HCT116 (cell line): Measurements from ENCODE around the gene THSD7A. TPM values are rescaled to one million over a fixed set of nuclear protein-coding genes. Genes with fewer than 3 reads are reported as not detected.

ENCODE experiments used
- ATAC-seq: fragments of 200-7000 bp; cut with Tn5 transposase; 2 replicates; pipeline ENCODE4 v1.9.1; 2020; ENCODE audit warnings: mild to moderate bottlenecking, moderate library complexity
- BruUV-seq: library from RNA; stranded (reverse); fragments of 400-500 nt; replicated peaks from 2 replicates; lab custom pipeline; 2021; lab: Mats Ljungman, UMichigan
- CTCF ChIA-PET: fragments of 300-600 bp; sonication (Branson Sonifier 250); formaldehyde crosslinking; loops from one replicate; lab custom pipeline; 2021; ENCODE audit warnings: antibody characterized with exemption; lab: Charles Lee
- POLR2A ChIA-PET: fragments of 300-600, 350-600 bp; sonication (Branson Sonifier 250); formaldehyde crosslinking; loops from one replicate; lab custom pipeline; 2021; ENCODE audit warnings: antibody characterized with exemption; lab: Charles Lee
- RAD21 ChIA-PET, 2 experiments: fragments of 300-600 bp; sonication (Branson Sonifier 250); formaldehyde crosslinking; loops; one replicate each; lab custom pipeline; 2023; ENCODE audit warnings: low total read pairs in 2 of 2; ENCODE audit not compliant: uncharacterized antibody in 2 of 2, unreplicated experiment in 2 of 2, low non-redundant PET in 1 of 2; lab: Charles Lee
- DNase-seq: peaks from one replicate; pipeline ENCODE4 v3.0.0-alpha.2; 2010; ENCODE audit warnings: low read depth, low spot score
- H2AFZ ChIP-seq: fragments of 200-600 bp; shearing (Covaris generic), sonication (generic); 2 replicates; pipeline ENCODE4 v1.6.1; 2017; ENCODE audit warnings: low read depth, mixed run types, mixed read lengths, antibody characterized with exemption, low read length; ENCODE audit not compliant: poor library complexity, severe bottlenecking
- H3K27ac ChIP-seq: 2 replicates; pipeline ENCODE4 v1.5.1; 2012; ENCODE audit warnings: low read depth, low read length
- H3K27me3 ChIP-seq: fragments of 200-600 bp; sonication (generic); 2 replicates; pipeline ENCODE4 v1.6.1; 2016; ENCODE audit warnings: mixed run types, low read length, mixed read lengths; ENCODE audit not compliant: insufficient read depth
- H3K36me3 ChIP-seq, 2 experiments: fragments of 200-500 bp in 1 of 2; fragments of 200-600 bp in 1 of 2; sonication (Bioruptor generic) in 1 of 2; sonication (generic) in 1 of 2; 2 replicates each; pipeline versions ENCODE4 v1.5.1 to v1.6.1; 2014 to 2016; ENCODE audit warnings: low read length in 2 of 2, inconsistent platforms in 1 of 2, mixed read lengths in 1 of 2, mixed run types in 1 of 2; ENCODE audit not compliant: insufficient read depth in 2 of 2, control insufficient read depth in 1 of 2
- H3K4me1 ChIP-seq, 2 experiments: fragments of 200-600 bp in 1 of 2; sonication (generic) in 1 of 2; 2 replicates each; pipeline versions ENCODE4 v1.5.1 to v1.6.1; 2012 to 2017; ENCODE audit warnings: low read length in 2 of 2, inconsistent platforms in 1 of 2, mild to moderate bottlenecking in 1 of 2, mixed read lengths in 1 of 2, mixed run types in 1 of 2, moderate library complexity in 1 of 2; ENCODE audit not compliant: insufficient read depth in 2 of 2, control insufficient read depth in 1 of 2
- H3K4me2 ChIP-seq: fragments of 200-600 bp; sonication (generic); 2 replicates; pipeline ENCODE4 v1.6.1; 2017; ENCODE audit warnings: mixed run types, low read length, mixed read lengths
- H3K4me3 ChIP-seq, 2 experiments: fragments of 200-600 bp in 1 of 2; sonication (generic) in 1 of 2; replicated peaks in 1 of 2; 2 replicates each; pipeline ENCODE4 v1.5.1; 2011 to 2016; ENCODE audit warnings: low read length in 2 of 2, control low read depth in 1 of 2, low read depth in 1 of 2, mild to moderate bottlenecking in 1 of 2, mixed read lengths in 1 of 2, mixed run types in 1 of 2
- H3K79me2 ChIP-seq: fragments of 200-600 bp; sonication (generic); 2 replicates; pipeline ENCODE4 v1.6.1; 2017; ENCODE audit warnings: mild to moderate bottlenecking, mixed run types, low read length, moderate library complexity, mixed read lengths; ENCODE audit not compliant: insufficient read depth
- H3K9ac ChIP-seq: fragments of 200-600 bp; sonication (generic); 2 replicates; pipeline ENCODE4 v1.6.1; 2016; ENCODE audit warnings: low read length, mixed read lengths
- H3K9me2 ChIP-seq: fragments of 200-600 bp; sonication (generic), shearing (Covaris generic); 2 replicates; pipeline ENCODE4 v1.6.1; 2017; ENCODE audit warnings: mixed run types, mild to moderate bottlenecking, moderate library complexity; ENCODE audit not compliant: insufficient read depth
- H3K9me3 ChIP-seq, 2 experiments: fragments of 200-500 bp in 1 of 2; fragments of 200-600 bp in 1 of 2; sonication (Bioruptor generic) in 1 of 2; sonication (generic) in 1 of 2; 2 replicates each; pipeline ENCODE4 v1.6.1; 2014 to 2017; ENCODE audit warnings: low read length in 2 of 2, mixed read lengths in 2 of 2, inconsistent platforms in 1 of 2, low read depth in 1 of 2, mild to moderate bottlenecking in 1 of 2, mixed run types in 1 of 2, moderate library complexity in 1 of 2; ENCODE audit not compliant: control insufficient read depth in 1 of 2, insufficient read depth in 1 of 2
- H4K20me1 ChIP-seq: fragments of 200-600 bp; sonication (generic), shearing (Covaris generic); 2 replicates; pipeline ENCODE4 v1.6.1; 2017; ENCODE audit warnings: mixed run types, mild to moderate bottlenecking, moderate library complexity; ENCODE audit not compliant: insufficient read depth
- EGR1 ChIP-seq: IDR thresholded peaks from 2 replicates; pipeline ENCODE4 v1.6.1; 2012; ENCODE audit warnings: low read depth
- REST ChIP-seq: IDR thresholded peaks from 2 replicates; pipeline ENCODE4 v1.6.1; 2012; ENCODE audit warnings: low read depth
- SIN3A ChIP-seq: IDR thresholded peaks from 2 replicates; pipeline ENCODE4 v1.6.1; 2012; ENCODE audit warnings: low read depth
- intact Hi-C: fragments of 100-400 bp; cut with micrococcal nuclease; formaldehyde crosslinking; loops from 2 replicates; pipeline ENCODE4 v1.10.0; 2022
- total RNA-seq: library from RNA; stranded (reverse); gene quantifications from one replicate; pipeline ENCODE4 v1.2.1, GENCODE V29; 2021; ENCODE audit not compliant: unreplicated experiment

The THSD7A gene
- total RNA-seq, 1 experiment from 2014 or later = 0.05 TPM

- no TSS peak for BruUV-seq
- no peak for ATAC-seq
These were observed 89.0 kb downstream of the THSD7A start for GRCh38 chr7:11743016-11743415.

GRCh38 chr7:11742496-11742895 is 89.5 kb downstream of the THSD7A start:
- 0 out of 2 replicates have a peak, but pooled peaks have one; percentile 20 for ATAC-seq
- no TSS peak for BruUV-seq
- Histone ChIP-seq H3K9me3 (no peaks in the 10 kb centered on the region), H3K27ac (no peak overlapping the region), H4K20me1 (no peaks in the 10 kb centered on the region), H3K4me3 (no peak overlapping the region), H3K4me2 (no peak overlapping the region), H3K4me1 (no peaks in the 10 kb centered on the region)
- ChIA-PET CTCF (no interaction called here), RAD21 (no interaction called here), POLR2A (no interaction called here)
- intact Hi-C loops = no loop called here
- peak; percentile 7 for DNase-seq
- TF ChIP-seq REST (no peak), SIN3A (no peak)
- TF ChIP-seq, all 23 proteins: peak for 0
- no peak overlapping the region for H3K9ac ChIP-seq
- no peaks in the 10 kb centered on the region for H3K27me3 ChIP-seq
- H3K9me2 ChIP-seq = no peaks in the 10 kb centered on the region
- H3K36me3 ChIP-seq = no peaks in the 10 kb centered on the region
- H2AFZ ChIP-seq = no peak overlapping the region
- no peaks in the 10 kb centered on the region for H3K79me2 ChIP-seq

More at GRCh38 chr7:11743016-11743415, 89.0 kb downstream of the THSD7A start:
- POLR2A ChIA-PET = no interaction called here
- Histone ChIP-seq H3K36me3 (no peaks in the 10 kb centered on the region), H4K20me1 (no peaks in the 10 kb centered on the region), H2AFZ (no peak overlapping the region), H3K9me2 (no peaks in the 10 kb centered on the region), H3K27ac (no peak overlapping the region), H3K9ac (no peak overlapping the region), H3K4me2 (no peak overlapping the region), H3K79me2 (no peaks in the 10 kb centered on the region), H3K9me3 (no peaks in the 10 kb centered on the region)
- CTCF ChIA-PET = no interaction called here
- intact Hi-C loops = no loop called here
- RAD21 ChIA-PET = no interaction called here
- no peak for TF ChIP-seq EGR1
- TF ChIP-seq, all 23 proteins: peak for 0
- no peak for DNase-seq
- no peaks in the 10 kb centered on the region for H3K27me3 ChIP-seq
- no peaks in the 10 kb centered on the region for H3K4me1 ChIP-seq
- no peak overlapping the region for H3K4me3 ChIP-seq
